Endodermal cell (in vitro differentiated cells): ENCODE measurements around the gene FBXO33. TPM values are rescaled to one million over a fixed set of nuclear protein-coding genes. Genes with fewer than 3 reads are reported as not detected.

ENCODE experiments used
- DNase-seq: peaks from one replicate; pipeline ENCODE4 v3.0.0-alpha.2; 2017
- H3K27ac ChIP-seq: 2 replicates; pipeline ENCODE4 v1.5.1; 2013; ENCODE audit warnings: mild to moderate bottlenecking, low read depth, low read length, moderate library complexity
- H3K27me3 ChIP-seq: 2 replicates; pipeline ENCODE4 v1.6.1; 2013; ENCODE audit warnings: mild to moderate bottlenecking, low read length, moderate library complexity; ENCODE audit not compliant: insufficient read depth, control insufficient read depth, poor library complexity, severe bottlenecking
- H3K36me3 ChIP-seq: 2 replicates; pipeline ENCODE4 v1.7.0; 2013; ENCODE audit warnings: mild to moderate bottlenecking, low read length, moderate library complexity; ENCODE audit not compliant: control insufficient read depth, insufficient read depth
- H3K4me1 ChIP-seq: one replicate; pipeline ENCODE4 v1.7.0; 2013; ENCODE audit warnings: low read length; ENCODE audit not compliant: control insufficient read depth, insufficient read depth
- H3K4me3 ChIP-seq: 2 replicates; pipeline ENCODE4 v1.5.1; 2013; ENCODE audit warnings: mild to moderate bottlenecking, low read length, moderate library complexity
- H3K9ac ChIP-seq: 2 replicates; pipeline ENCODE4 v1.6.1; 2013; ENCODE audit warnings: mild to moderate bottlenecking, low read length, moderate library complexity; ENCODE audit not compliant: poor library complexity, severe bottlenecking; ENCODE audit errors: extremely low read depth
- H3K9me3 ChIP-seq: 2 replicates; pipeline ENCODE4 v1.6.1; 2013; ENCODE audit warnings: mild to moderate bottlenecking, low read length, moderate library complexity; ENCODE audit not compliant: control insufficient read depth
- H3K27ac Mint-ChIP-seq: 2 replicates; pipeline ENCODE4 v1.8.0; 2020; ENCODE audit warnings: mixed read lengths
- H3K27me3 Mint-ChIP-seq: 2 replicates; pipeline ENCODE4 v1.8.0; 2021; ENCODE audit warnings: mild to moderate bottlenecking, mixed read lengths; ENCODE audit not compliant: insufficient read depth
- H3K36me3 Mint-ChIP-seq: 2 replicates; pipeline ENCODE4 v1.8.0; 2020; ENCODE audit warnings: low read depth, mixed read lengths
- H3K4me1 Mint-ChIP-seq: 2 replicates; pipeline ENCODE4 v1.8.0; 2020; ENCODE audit warnings: mixed read lengths
- H3K4me3 Mint-ChIP-seq: 2 replicates; pipeline ENCODE4 v1.8.0; 2020; ENCODE audit warnings: mild to moderate bottlenecking, moderate library complexity, mixed read lengths
- H3K9me3 Mint-ChIP-seq: 2 replicates; pipeline ENCODE4 v1.8.0; 2020; ENCODE audit warnings: mild to moderate bottlenecking, mixed read lengths
- CTCF ChIP-seq: fragments of 200-600 bp; sonication (generic); conservative IDR thresholded peaks from 2 replicates; pipeline ENCODE4 v1.5.0; 2021; ENCODE audit warnings: antibody characterized with exemption, mild to moderate bottlenecking
- WGBS, 2 experiments: methylation state at CpG; one replicate each; pipeline versions ENCODE4 v1.1.5 to v1.1.7; 2013; ENCODE audit warnings: missing lambda C conversion rate in 2 of 2, mixed read lengths in 1 of 2; ENCODE audit not compliant: insufficient coverage in 1 of 2, insufficient read length in 1 of 2; 5-methylcytosine and 5-hydroxymethylcytosine counted together
- total RNA-seq, 2 donors: library from RNA; stranded (reverse); fragmentation: NEBNext Ultra II Directional in 1 of 2; extraction: Animal tissue kit (Norgen Biotek cat#: 25700) in 1 of 2; gene quantifications; 2 replicates in 1 of 2; 3 replicates in 1 of 2; pipeline ENCODE4 v1.2.1, GENCODE V29; 2021

FBXO33 gene
- total RNA-seq, 2 donors from 2014 or later, result 10.2 to 12.8 TPM

GRCh38 chr14:39442293-39442692 is 10.1 kb upstream of the FBXO33 start:
- H3K9ac ChIP-seq, result no peak overlapping the region
- H3K27me3 ChIP-seq, result no peaks in the 10 kb centered on the region
- no peak for TF ChIP-seq CTCF
- Mint-ChIP-seq H3K27me3 (peaks cover under 1% of the 10 kb centered on the region), H3K9me3 (peaks cover 3% of the 10 kb centered on the region), H3K4me3 (no peak overlapping the region), H3K36me3 (peaks cover 2% of the 10 kb centered on the region), H3K27ac (no peak overlapping the region), H3K4me1 (no peaks in the 10 kb centered on the region)
- no peaks in the 10 kb centered on the region for H3K36me3 ChIP-seq
- H3K4me1 ChIP-seq, result no peaks in the 10 kb centered on the region
- 91 to 98% methylated on average over 7 to 14 of the region's 14 CpGs for WGBS, 2 experiments
- H3K27ac ChIP-seq, result no peak overlapping the region
- DNase-seq, result no peak
- H3K4me3 ChIP-seq, result no peak overlapping the region
- H3K9me3 ChIP-seq, result no peaks in the 10 kb centered on the region

- H3K36me3 Mint-ChIP-seq, result peaks cover 2% of the 10 kb centered on the region
- no peaks in the 10 kb centered on the region for H3K27me3 ChIP-seq
- 82 to 83% methylated on average over 2 to 6 of the region's 6 CpGs for WGBS, 2 experiments
- H3K27ac ChIP-seq, result no peak overlapping the region
- H3K27me3 Mint-ChIP-seq, result peaks cover 2% of the 10 kb centered on the region
- no peak overlapping the region for H3K9ac ChIP-seq
- no peak overlapping the region for H3K4me3 ChIP-seq
- H3K4me3 Mint-ChIP-seq, result no peak overlapping the region
- no peaks in the 10 kb centered on the region for H3K4me1 ChIP-seq
- H3K36me3 ChIP-seq, result no peaks in the 10 kb centered on the region
- TF ChIP-seq CTCF, result no peak
- DNase-seq, result no peak
- no peaks in the 10 kb centered on the region for H3K9me3 ChIP-seq
- no peak overlapping the region for H3K27ac Mint-ChIP-seq
- no peaks in the 10 kb centered on the region for H3K4me1 Mint-ChIP-seq
- H3K9me3 Mint-ChIP-seq, result peaks cover 3% of the 10 kb centered on the region
These were observed 9.6 kb upstream of the FBXO33 start for GRCh38 chr14:39441805-39442204.

DNA sequence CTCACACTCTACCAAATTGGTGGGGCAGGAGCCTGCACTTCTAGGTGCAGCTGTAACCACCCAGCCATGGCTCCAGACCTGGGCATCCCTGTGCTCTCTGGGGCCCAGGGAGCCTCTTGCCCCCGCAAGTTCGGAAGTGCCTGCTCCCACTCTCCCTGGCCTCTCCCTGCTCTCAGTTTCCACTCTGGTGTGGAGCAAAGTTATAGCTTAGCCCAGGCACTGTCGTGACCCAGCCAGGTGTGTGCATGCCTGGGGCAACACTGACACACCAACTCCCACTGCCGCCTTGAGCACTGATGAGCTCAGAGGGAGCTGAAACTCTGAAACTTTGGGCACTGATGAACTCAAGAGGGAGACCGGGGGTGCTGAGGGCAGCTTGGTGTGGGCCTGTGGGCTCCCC is 8.7 kb upstream of the FBXO33 start:
- no peaks in the 10 kb centered on the region for H3K4me1 ChIP-seq
- peaks cover 2% of the 10 kb centered on the region for H3K27me3 Mint-ChIP-seq
- no peaks in the 10 kb centered on the region for H3K27me3 ChIP-seq
- no peak overlapping the region for H3K27ac ChIP-seq
- H3K4me3 Mint-ChIP-seq, result no peak overlapping the region
- no peaks in the 10 kb centered on the region for H3K36me3 ChIP-seq
- H3K9me3 ChIP-seq, result no peaks in the 10 kb centered on the region
- DNase-seq, result no peak
- no peak overlapping the region for H3K4me3 ChIP-seq
- H3K9ac ChIP-seq, result no peak overlapping the region
- peaks cover 3% of the 10 kb centered on the region for H3K9me3 Mint-ChIP-seq
- WGBS, 2 experiments, result 94 to 95% methylated on average over 3 to 5 of the region's 5 CpGs
- no peak overlapping the region for H3K27ac Mint-ChIP-seq
- H3K4me1 Mint-ChIP-seq, result no peaks in the 10 kb centered on the region
- no peak for TF ChIP-seq CTCF
- H3K36me3 Mint-ChIP-seq, result peaks cover 2% of the 10 kb centered on the region
